MM.1S (cell line): ENCODE data around the gene IL6ST.

Experiments
- EZH2 ChIP-seq: fragments of 300-600 bp; sonication (generic); optimal IDR thresholded peaks from 2 replicates; pipeline ENCODE3; 2017; ENCODE audit warnings: low read depth, mild to moderate bottlenecking, antibody characterized with exemption, low read length, mixed read lengths
- TF ChIP-seq, protein P1 (sequence below): fragments of 300-600 bp; sonication (generic); IDR thresholded peaks from 2 replicates; pipeline ENCODE4 v1.5.1; 2016; ENCODE audit warnings: antibody characterized with exemption, low read length, mixed read lengths

DNA sequence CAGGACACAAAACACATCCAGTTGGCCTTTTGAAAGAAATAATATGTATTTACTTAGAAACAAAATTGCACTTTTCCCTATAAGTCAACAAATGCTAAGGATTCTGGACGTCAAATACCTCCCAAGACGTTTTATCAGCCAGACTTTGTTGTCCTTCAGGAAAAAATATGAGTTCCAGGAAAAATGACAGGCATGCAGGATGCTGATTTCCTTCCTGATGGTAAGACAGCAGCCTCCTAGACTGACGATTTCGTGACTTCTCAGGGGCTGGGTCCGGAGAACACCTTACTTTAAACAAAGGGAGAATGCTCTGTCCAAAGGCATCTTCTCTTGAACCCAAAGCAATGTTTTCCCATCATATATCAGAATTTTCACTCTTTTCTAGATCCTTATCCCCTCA, 69.1 kb downstream of the IL6ST start:
- TF ChIP-seq, protein P1, sequence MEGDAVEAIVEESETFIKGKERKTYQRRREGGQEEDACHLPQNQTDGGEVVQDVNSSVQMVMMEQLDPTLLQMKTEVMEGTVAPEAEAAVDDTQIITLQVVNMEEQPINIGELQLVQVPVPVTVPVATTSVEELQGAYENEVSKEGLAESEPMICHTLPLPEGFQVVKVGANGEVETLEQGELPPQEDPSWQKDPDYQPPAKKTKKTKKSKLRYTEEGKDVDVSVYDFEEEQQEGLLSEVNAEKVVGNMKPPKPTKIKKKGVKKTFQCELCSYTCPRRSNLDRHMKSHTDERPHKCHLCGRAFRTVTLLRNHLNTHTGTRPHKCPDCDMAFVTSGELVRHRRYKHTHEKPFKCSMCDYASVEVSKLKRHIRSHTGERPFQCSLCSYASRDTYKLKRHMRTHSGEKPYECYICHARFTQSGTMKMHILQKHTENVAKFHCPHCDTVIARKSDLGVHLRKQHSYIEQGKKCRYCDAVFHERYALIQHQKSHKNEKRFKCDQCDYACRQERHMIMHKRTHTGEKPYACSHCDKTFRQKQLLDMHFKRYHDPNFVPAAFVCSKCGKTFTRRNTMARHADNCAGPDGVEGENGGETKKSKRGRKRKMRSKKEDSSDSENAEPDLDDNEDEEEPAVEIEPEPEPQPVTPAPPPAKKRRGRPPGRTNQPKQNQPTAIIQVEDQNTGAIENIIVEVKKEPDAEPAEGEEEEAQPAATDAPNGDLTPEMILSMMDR: no peak
- TF ChIP-seq EZH2: no peak
